Endodermal cell (in vitro differentiated cells): Measurements from ENCODE around the gene SLC30A2. TPM values are rescaled to one million over a fixed set of nuclear protein-coding genes. Genes with fewer than 3 reads are reported as not detected.

Experiments used
- DNase-seq: peaks from one replicate; pipeline ENCODE4 v3.0.0-alpha.2; 2017
- H3K27ac ChIP-seq: 2 replicates; pipeline ENCODE4 v1.5.1; 2013; ENCODE audit warnings: mild to moderate bottlenecking, low read depth, low read length, moderate library complexity
- H3K27me3 ChIP-seq: 2 replicates; pipeline ENCODE4 v1.6.1; 2013; ENCODE audit warnings: mild to moderate bottlenecking, low read length, moderate library complexity; ENCODE audit not compliant: insufficient read depth, control insufficient read depth, poor library complexity, severe bottlenecking
- H3K36me3 ChIP-seq: 2 replicates; pipeline ENCODE4 v1.7.0; 2013; ENCODE audit warnings: mild to moderate bottlenecking, low read length, moderate library complexity; ENCODE audit not compliant: control insufficient read depth, insufficient read depth
- H3K4me1 ChIP-seq: one replicate; pipeline ENCODE4 v1.7.0; 2013; ENCODE audit warnings: low read length; ENCODE audit not compliant: control insufficient read depth, insufficient read depth
- H3K4me3 ChIP-seq: 2 replicates; pipeline ENCODE4 v1.5.1; 2013; ENCODE audit warnings: mild to moderate bottlenecking, low read length, moderate library complexity
- H3K9ac ChIP-seq: 2 replicates; pipeline ENCODE4 v1.6.1; 2013; ENCODE audit warnings: mild to moderate bottlenecking, low read length, moderate library complexity; ENCODE audit not compliant: poor library complexity, severe bottlenecking; ENCODE audit errors: extremely low read depth
- H3K9me3 ChIP-seq: 2 replicates; pipeline ENCODE4 v1.6.1; 2013; ENCODE audit warnings: mild to moderate bottlenecking, low read length, moderate library complexity; ENCODE audit not compliant: control insufficient read depth
- H3K27ac Mint-ChIP-seq: 2 replicates; pipeline ENCODE4 v1.8.0; 2020; ENCODE audit warnings: mixed read lengths
- H3K27me3 Mint-ChIP-seq: 2 replicates; pipeline ENCODE4 v1.8.0; 2021; ENCODE audit warnings: mild to moderate bottlenecking, mixed read lengths; ENCODE audit not compliant: insufficient read depth
- H3K36me3 Mint-ChIP-seq: 2 replicates; pipeline ENCODE4 v1.8.0; 2020; ENCODE audit warnings: low read depth, mixed read lengths
- H3K4me1 Mint-ChIP-seq: 2 replicates; pipeline ENCODE4 v1.8.0; 2020; ENCODE audit warnings: mixed read lengths
- H3K4me3 Mint-ChIP-seq: 2 replicates; pipeline ENCODE4 v1.8.0; 2020; ENCODE audit warnings: mild to moderate bottlenecking, moderate library complexity, mixed read lengths
- H3K9me3 Mint-ChIP-seq: 2 replicates; pipeline ENCODE4 v1.8.0; 2020; ENCODE audit warnings: mild to moderate bottlenecking, mixed read lengths
- WGBS, 2 experiments: methylation state at CpG; one replicate each; pipeline versions ENCODE4 v1.1.5 to v1.1.7; 2013; ENCODE audit warnings: missing lambda C conversion rate in 2 of 2, mixed read lengths in 1 of 2; ENCODE audit not compliant: insufficient coverage in 1 of 2, insufficient read length in 1 of 2; 5-methylcytosine and 5-hydroxymethylcytosine counted together
- total RNA-seq, 2 donors: library from RNA; stranded (reverse); fragmentation: NEBNext Ultra II Directional in 1 of 2; extraction: Animal tissue kit (Norgen Biotek cat#: 25700) in 1 of 2; gene quantifications; 2 replicates in 1 of 2; 3 replicates in 1 of 2; pipeline ENCODE4 v1.2.1, GENCODE V29; 2021
- TF ChIP-seq, protein P1 (sequence below): fragments of 200-600 bp; sonication (generic); conservative IDR thresholded peaks from 2 replicates; pipeline ENCODE4 v1.5.0; 2021; ENCODE audit warnings: antibody characterized with exemption, mild to moderate bottlenecking

SLC30A2 gene
- total RNA-seq, 2 donors from 2014 or later: not detected

DNA sequence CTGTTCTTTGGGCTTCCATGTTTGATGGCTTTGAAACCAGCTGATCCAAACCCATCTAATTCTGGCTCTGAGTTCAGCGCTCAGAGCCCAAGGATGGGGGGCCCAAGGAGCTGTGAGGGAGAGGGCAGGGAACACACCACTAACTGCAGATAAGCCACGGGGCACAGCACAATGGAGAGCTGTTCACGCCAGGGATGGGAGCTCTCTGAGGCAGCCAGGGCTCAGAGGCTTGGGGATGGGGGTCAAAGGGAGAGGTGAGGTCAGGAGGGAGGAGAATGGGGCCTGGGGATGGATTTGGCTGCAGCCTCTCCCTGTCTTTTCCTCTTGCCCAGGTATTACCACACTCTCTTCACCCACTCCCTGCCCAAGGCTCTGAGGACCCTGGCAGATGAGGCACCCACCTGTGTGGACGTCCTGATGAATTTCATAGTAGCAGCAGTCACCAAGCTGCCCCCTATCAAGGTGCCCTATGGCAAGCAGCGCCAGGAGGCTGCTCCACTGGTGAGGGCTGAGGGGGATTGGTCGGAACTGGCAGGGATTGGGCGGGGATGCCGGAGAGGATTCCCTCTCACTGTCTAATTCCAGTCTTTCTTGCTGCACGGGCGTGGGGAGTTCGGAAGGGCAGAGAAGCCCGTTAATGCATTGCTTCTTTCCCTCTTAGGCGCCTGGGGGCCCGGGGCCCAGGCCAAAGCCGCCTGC is 11.3 kb downstream of the SLC30A2 start:
- no peak overlapping the region for H3K27ac Mint-ChIP-seq
- 17 to 27% methylated on average over 9 to 15 of the region's 15 CpGs for WGBS, 2 experiments
- no peak overlapping the region for H3K27ac ChIP-seq

DNA sequence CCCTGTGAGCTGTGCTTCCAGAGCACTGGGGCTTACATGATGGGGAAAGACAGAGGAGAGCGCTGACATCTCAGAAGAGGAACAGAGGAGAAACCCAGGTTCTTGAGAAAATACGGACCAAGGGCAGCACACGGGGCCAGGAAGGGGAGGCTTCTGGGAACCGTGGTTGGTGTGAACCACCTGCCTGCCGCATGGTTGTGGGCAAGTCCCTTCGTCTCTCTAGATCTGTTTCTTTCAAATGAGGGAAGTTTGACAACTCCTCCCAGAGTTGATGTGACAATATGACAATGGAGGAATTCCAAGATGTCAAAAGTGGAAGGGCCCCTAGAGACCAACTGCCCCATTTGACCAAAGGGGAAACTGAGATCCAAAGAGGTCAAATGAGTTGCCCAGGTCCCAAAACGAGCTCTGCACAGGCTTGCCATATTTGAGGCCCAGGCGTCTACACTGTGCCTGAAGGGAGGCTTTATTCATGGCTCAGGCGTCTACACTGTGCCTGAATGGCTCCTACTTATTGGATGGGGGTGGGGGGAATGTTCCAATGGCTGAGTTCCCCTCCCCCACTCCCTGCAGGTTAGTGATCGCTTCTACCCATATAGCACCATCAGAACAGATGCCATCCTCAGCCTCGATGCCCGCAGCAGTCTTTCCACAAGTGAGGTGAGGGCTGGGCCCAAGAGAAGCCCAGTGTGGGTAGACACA is 13.1 kb downstream of the SLC30A2 start:
- Histone ChIP-seq H3K4me1 (no peaks in the 10 kb centered on the region), H3K4me3 (no peak overlapping the region), H3K27ac (no peak overlapping the region), H3K36me3 (no peaks in the 10 kb centered on the region), H3K27me3 (peaks cover 30% of the 10 kb centered on the region), H3K9ac (no peak overlapping the region), H3K9me3 (no peaks in the 10 kb centered on the region)
- Mint-ChIP-seq H3K27me3 (peaks cover 46% of the 10 kb centered on the region), H3K4me3 (no peak overlapping the region), H3K27ac (no peak overlapping the region), H3K4me1 (peaks cover 9% of the 10 kb centered on the region), H3K9me3 (no peaks in the 10 kb centered on the region), H3K36me3 (no peaks in the 10 kb centered on the region)
- no peak for DNase-seq
- TF ChIP-seq, protein P1, sequence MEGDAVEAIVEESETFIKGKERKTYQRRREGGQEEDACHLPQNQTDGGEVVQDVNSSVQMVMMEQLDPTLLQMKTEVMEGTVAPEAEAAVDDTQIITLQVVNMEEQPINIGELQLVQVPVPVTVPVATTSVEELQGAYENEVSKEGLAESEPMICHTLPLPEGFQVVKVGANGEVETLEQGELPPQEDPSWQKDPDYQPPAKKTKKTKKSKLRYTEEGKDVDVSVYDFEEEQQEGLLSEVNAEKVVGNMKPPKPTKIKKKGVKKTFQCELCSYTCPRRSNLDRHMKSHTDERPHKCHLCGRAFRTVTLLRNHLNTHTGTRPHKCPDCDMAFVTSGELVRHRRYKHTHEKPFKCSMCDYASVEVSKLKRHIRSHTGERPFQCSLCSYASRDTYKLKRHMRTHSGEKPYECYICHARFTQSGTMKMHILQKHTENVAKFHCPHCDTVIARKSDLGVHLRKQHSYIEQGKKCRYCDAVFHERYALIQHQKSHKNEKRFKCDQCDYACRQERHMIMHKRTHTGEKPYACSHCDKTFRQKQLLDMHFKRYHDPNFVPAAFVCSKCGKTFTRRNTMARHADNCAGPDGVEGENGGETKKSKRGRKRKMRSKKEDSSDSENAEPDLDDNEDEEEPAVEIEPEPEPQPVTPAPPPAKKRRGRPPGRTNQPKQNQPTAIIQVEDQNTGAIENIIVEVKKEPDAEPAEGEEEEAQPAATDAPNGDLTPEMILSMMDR: no peak
- WGBS, 2 experiments: 91 to 93% methylated on average over 10 to 12 of the region's 12 CpGs

More for the DNA sequence above, 11.3 kb downstream of the SLC30A2 start:
- Mint-ChIP-seq H3K27me3 (peaks cover 49% of the 10 kb centered on the region), H3K36me3 (no peaks in the 10 kb centered on the region), H3K4me3 (peak overlapping the region; percentile 84), H3K4me1 (peaks cover 9% of the 10 kb centered on the region), H3K9me3 (no peaks in the 10 kb centered on the region)
- no peak for DNase-seq
- Histone ChIP-seq H3K4me3 (peak overlapping the region; percentile 91), H3K9ac (peak overlapping the region; percentile 2), H3K36me3 (no peaks in the 10 kb centered on the region), H3K4me1 (no peaks in the 10 kb centered on the region), H3K27me3 (peaks cover 30% of the 10 kb centered on the region), H3K9me3 (no peaks in the 10 kb centered on the region)
- TF ChIP-seq, protein P1: no peak

GRCh38 chr1:26031611-26032220 is 14.2 kb downstream of the SLC30A2 start:
- WGBS, 2 experiments: 78 to 90% methylated on average over 2 to 3 of the region's 3 CpGs
- no peak overlapping the region for H3K27ac ChIP-seq
- DNase-seq: no peak

More at GRCh38 chr1:26031611-26032220, 14.2 kb downstream of the SLC30A2 start:
- no peak overlapping the region for H3K4me3 Mint-ChIP-seq
- H3K27ac Mint-ChIP-seq: no peak overlapping the region
- H3K27me3 ChIP-seq: peaks cover 27% of the 10 kb centered on the region
- H3K4me1 Mint-ChIP-seq: peaks cover 9% of the 10 kb centered on the region
- TF ChIP-seq, protein P1: no peak
- H3K27me3 Mint-ChIP-seq: peaks cover 42% of the 10 kb centered on the region
- H3K9me3 Mint-ChIP-seq: no peaks in the 10 kb centered on the region
- H3K9ac ChIP-seq: no peak overlapping the region
- H3K4me3 ChIP-seq: no peak overlapping the region
- no peaks in the 10 kb centered on the region for H3K4me1 ChIP-seq
- no peaks in the 10 kb centered on the region for H3K9me3 ChIP-seq
- H3K36me3 Mint-ChIP-seq: no peaks in the 10 kb centered on the region
- no peaks in the 10 kb centered on the region for H3K36me3 ChIP-seq
